Lung (tissue), 12 donors: Measurements from ENCODE around the gene CIAO3. TPM values are rescaled to one million over a fixed set of nuclear protein-coding genes. Genes with fewer than 3 reads are reported as not detected.

Experiments
- ATAC-seq: fragments of 200-7000 bp; cut with Tn5 transposase; one replicate; pipeline ENCODE4 v1.9.1; 2020; ENCODE audit warnings: moderate number of reproducible peaks; ENCODE audit not compliant: insufficient read depth, low FRiP score
- DNase-seq, 3 donors: peaks; one replicate each; pipeline ENCODE4 v3.0.0-alpha.2; 2013 to 2017
- H3K27ac ChIP-seq, 2 donors: one replicate each; pipeline ENCODE4 v1.5.1; 2013; ENCODE audit warnings: mild to moderate bottlenecking in 2 of 2, moderate library complexity in 2 of 2, control low read depth in 1 of 2, inconsistent platforms in 1 of 2, low read depth in 1 of 2, low read length in 1 of 2
- H3K27me3 ChIP-seq, 3 donors: one replicate each; pipeline ENCODE4 v1.5.1; 2013; ENCODE audit warnings: low read length in 2 of 3; ENCODE audit not compliant: control insufficient read depth in 3 of 3, insufficient read depth in 3 of 3
- H3K36me3 ChIP-seq, 4 donors: one replicate each; pipeline ENCODE4 v1.5.1; 2013; ENCODE audit warnings: low read length in 4 of 4, mild to moderate bottlenecking in 1 of 4, moderate library complexity in 1 of 4; ENCODE audit not compliant: control insufficient read depth in 4 of 4, insufficient read depth in 4 of 4
- H3K4me1 ChIP-seq, 5 donors: one replicate each; pipeline ENCODE4 v1.5.1; 2013; ENCODE audit warnings: low read length in 5 of 5, mild to moderate bottlenecking in 2 of 5, moderate library complexity in 1 of 5; ENCODE audit not compliant: control insufficient read depth in 5 of 5, insufficient read depth in 5 of 5
- H3K4me3 ChIP-seq: one replicate; pipeline ENCODE4 v1.5.1; 2013; ENCODE audit warnings: mild to moderate bottlenecking, control low read depth, moderate library complexity
- H3K9ac ChIP-seq, 2 donors: one replicate each; pipeline ENCODE4 v1.5.1; 2013; ENCODE audit warnings: low read length in 2 of 2, control low read depth in 1 of 2; ENCODE audit not compliant: insufficient read depth in 1 of 2
- H3K9me3 ChIP-seq, 4 donors: one replicate each; pipeline ENCODE4 v1.5.1; 2013; ENCODE audit warnings: low read length in 3 of 4, mild to moderate bottlenecking in 1 of 4, moderate library complexity in 1 of 4; ENCODE audit not compliant: control insufficient read depth in 4 of 4, insufficient read depth in 3 of 4
- WGBS, 2 donors: extraction: QIAGEN DNeasy Blood & Tissue Kit; methylation state at CpG; one replicate each; pipeline ENCODE4 v1.1.7; 2013; 5-methylcytosine and 5-hydroxymethylcytosine counted together
- polyA plus RNA-seq, 2 donors: library from polyadenylated mRNA; stranded (reverse); fragments of 200-250 nt; gene quantifications; one replicate each; pipeline ENCODE4 v1.2.1, GENCODE V29; 2013
- total RNA-seq, 2 donors: library from RNA; depleted of rRNA in 1 of 2; stranded (reverse); fragments of >200 nt in 1 of 2; gene quantifications; one replicate each; pipeline ENCODE4 v1.2.1, GENCODE V29; 2014 to 2021
- TF ChIP-seq, protein P1 (sequence below): IDR thresholded peaks from 2 replicates; pipeline ENCODE4 v1.5.1; 2012; ENCODE audit warnings: mild to moderate bottlenecking; ENCODE audit errors: control extremely low read depth, extremely low read depth
- donor health status: control.
- donor health status: control.
- donor health status: Bipolar disorder and iron deficiency.
- donor health status: healthy.
- donor health status: DM: yes; HTN: yes; CAD: no.

Gene CIAO3
- total and polyA plus RNA-seq, 4 donors: 21.0 to 40.6 (median 30.7) TPM

GRCh38 chr16:769934-770333 lies 29.1 kb upstream of the CIAO3 start:
- 79 to 87% methylated on average over 17 to 19 of the region's 19 CpGs for WGBS, 2 donors
- Histone ChIP-seq H3K27ac (no peak overlapping the region), H3K4me3 (no peak overlapping the region), H3K36me3 (no peaks in the 10 kb centered on the region), H3K4me1 (peaks cover 0 to 5% (median 0%) of the 10 kb centered on the region in 5 donors), H3K9ac (no peak overlapping the region), H3K27me3 (no peaks in the 10 kb centered on the region), H3K9me3 (no peaks in the 10 kb centered on the region)
- DNase-seq: no peak
- ATAC-seq: no peak
- TF ChIP-seq, protein P1, sequence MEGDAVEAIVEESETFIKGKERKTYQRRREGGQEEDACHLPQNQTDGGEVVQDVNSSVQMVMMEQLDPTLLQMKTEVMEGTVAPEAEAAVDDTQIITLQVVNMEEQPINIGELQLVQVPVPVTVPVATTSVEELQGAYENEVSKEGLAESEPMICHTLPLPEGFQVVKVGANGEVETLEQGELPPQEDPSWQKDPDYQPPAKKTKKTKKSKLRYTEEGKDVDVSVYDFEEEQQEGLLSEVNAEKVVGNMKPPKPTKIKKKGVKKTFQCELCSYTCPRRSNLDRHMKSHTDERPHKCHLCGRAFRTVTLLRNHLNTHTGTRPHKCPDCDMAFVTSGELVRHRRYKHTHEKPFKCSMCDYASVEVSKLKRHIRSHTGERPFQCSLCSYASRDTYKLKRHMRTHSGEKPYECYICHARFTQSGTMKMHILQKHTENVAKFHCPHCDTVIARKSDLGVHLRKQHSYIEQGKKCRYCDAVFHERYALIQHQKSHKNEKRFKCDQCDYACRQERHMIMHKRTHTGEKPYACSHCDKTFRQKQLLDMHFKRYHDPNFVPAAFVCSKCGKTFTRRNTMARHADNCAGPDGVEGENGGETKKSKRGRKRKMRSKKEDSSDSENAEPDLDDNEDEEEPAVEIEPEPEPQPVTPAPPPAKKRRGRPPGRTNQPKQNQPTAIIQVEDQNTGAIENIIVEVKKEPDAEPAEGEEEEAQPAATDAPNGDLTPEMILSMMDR: no peak

DNA sequence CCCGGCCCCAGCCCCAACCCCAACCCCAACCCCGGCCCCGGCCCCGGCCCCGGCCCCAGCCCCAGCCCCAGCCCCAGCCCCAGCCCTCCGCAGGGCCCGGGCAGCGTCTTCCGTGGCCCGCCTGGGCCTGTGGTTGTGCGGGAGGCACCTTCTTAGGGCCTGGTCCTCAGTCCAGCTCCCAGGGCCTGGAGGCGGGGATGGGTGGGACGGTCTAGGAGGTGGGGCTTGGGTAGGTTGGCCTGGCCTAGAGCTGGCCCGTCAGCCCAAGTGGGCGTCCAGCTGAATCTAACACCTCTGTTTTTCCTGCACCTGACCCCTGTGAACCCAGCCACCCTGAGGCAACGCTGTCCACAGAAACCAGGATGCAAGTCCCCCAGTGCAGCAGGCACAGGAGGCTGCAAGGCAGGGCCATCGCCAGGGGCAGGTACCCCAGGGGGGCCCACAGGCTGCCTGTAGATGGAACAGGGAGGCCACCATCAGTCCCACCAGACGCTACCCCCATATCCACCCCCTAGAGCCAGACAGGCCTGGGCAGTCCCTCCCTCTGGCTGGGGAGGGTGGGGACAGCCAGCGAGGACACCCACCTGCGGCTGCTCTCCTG lies 28.5 kb upstream of the CIAO3 start:
- Histone ChIP-seq H3K4me3 (no peak overlapping the region), H3K27me3 (no peaks in the 10 kb centered on the region), H3K36me3 (no peaks in the 10 kb centered on the region), H3K9me3 (no peaks in the 10 kb centered on the region), H3K9ac (no peak overlapping the region), H3K27ac (no peak overlapping the region), H3K4me1 (peaks cover 0 to 5% (median 0%) of the 10 kb centered on the region in 5 donors)
- DNase-seq (no peak), ATAC-seq (no peak)
- whole genome bisulfite sequencing, 2 donors: 57 to 77% methylated on average over 20 of the region's 20 CpGs
- TF ChIP-seq, protein P1: no peak

GRCh38 chr16:768428-768827 lies 27.6 kb upstream of the CIAO3 start:
- DNase-seq (no peak), ATAC-seq (no peak)
- TF ChIP-seq, protein P1: no peak
- 84 to 85% methylated on average over 21 of the region's 21 CpGs for WGBS, 2 donors
- H3K27me3 ChIP-seq: no peaks in the 10 kb centered on the region
- peaks cover 0 to 5% (median 0%) of the 10 kb centered on the region in 5 donors for H3K4me1 ChIP-seq
- H3K9ac ChIP-seq: no peak overlapping the region
- H3K36me3 ChIP-seq: no peaks in the 10 kb centered on the region
- no peak overlapping the region for H3K27ac ChIP-seq
- no peaks in the 10 kb centered on the region for H3K9me3 ChIP-seq
- H3K4me3 ChIP-seq: no peak overlapping the region
